ENCODE measurements around the gene HPCAL1. TPM values are rescaled to one million over a fixed set of nuclear protein-coding genes. Genes with fewer than 3 reads are reported as not detected.

Gene HPCAL1
- total RNA-seq, 1 donor = 34.4 TPM

DNA sequence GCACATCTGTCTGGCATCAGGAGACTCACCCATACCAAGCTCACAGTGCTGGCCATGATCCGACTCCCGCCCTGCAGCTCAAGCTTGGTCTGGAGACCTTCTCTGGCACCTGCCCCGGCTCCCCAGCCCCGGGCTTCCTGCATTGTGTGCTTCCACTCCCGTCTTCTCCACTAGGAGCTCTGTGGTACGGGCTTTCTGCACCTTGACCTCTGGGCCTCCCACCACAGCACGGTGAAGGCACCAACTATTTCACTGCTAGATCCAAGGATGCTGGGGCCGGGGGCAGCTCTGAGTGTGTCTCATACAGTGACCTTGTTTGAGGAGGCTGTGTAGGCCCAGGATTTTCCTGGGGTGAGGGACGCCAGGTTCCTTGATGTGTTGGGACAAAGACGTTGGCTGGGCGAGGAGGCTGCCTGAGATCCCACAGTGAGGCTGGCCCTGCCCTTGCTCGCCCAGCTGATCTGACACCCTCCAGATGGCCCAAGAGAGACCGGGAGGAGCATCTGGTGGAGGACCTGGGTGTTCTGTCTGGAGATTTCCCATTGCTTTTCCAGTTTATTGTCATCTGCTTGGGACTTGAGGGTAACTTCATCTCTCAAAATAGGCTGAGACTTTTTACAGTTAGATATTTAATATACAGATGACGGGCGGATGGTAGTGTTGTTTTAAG lies 64.0 kb downstream of the HPCAL1 start:
- H3K4me3 ChIP-seq (ENCODE audit: low read depth, low read length) = no peak overlapping the region
- no peak for DNase-seq (ENCODE audit: low read depth)
- TF ChIP-seq, protein P1, sequence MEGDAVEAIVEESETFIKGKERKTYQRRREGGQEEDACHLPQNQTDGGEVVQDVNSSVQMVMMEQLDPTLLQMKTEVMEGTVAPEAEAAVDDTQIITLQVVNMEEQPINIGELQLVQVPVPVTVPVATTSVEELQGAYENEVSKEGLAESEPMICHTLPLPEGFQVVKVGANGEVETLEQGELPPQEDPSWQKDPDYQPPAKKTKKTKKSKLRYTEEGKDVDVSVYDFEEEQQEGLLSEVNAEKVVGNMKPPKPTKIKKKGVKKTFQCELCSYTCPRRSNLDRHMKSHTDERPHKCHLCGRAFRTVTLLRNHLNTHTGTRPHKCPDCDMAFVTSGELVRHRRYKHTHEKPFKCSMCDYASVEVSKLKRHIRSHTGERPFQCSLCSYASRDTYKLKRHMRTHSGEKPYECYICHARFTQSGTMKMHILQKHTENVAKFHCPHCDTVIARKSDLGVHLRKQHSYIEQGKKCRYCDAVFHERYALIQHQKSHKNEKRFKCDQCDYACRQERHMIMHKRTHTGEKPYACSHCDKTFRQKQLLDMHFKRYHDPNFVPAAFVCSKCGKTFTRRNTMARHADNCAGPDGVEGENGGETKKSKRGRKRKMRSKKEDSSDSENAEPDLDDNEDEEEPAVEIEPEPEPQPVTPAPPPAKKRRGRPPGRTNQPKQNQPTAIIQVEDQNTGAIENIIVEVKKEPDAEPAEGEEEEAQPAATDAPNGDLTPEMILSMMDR (IDR thresholded peaks at IDR 0.05; ENCODE audit: insufficient read depth, low read length) = no peak

DNA sequence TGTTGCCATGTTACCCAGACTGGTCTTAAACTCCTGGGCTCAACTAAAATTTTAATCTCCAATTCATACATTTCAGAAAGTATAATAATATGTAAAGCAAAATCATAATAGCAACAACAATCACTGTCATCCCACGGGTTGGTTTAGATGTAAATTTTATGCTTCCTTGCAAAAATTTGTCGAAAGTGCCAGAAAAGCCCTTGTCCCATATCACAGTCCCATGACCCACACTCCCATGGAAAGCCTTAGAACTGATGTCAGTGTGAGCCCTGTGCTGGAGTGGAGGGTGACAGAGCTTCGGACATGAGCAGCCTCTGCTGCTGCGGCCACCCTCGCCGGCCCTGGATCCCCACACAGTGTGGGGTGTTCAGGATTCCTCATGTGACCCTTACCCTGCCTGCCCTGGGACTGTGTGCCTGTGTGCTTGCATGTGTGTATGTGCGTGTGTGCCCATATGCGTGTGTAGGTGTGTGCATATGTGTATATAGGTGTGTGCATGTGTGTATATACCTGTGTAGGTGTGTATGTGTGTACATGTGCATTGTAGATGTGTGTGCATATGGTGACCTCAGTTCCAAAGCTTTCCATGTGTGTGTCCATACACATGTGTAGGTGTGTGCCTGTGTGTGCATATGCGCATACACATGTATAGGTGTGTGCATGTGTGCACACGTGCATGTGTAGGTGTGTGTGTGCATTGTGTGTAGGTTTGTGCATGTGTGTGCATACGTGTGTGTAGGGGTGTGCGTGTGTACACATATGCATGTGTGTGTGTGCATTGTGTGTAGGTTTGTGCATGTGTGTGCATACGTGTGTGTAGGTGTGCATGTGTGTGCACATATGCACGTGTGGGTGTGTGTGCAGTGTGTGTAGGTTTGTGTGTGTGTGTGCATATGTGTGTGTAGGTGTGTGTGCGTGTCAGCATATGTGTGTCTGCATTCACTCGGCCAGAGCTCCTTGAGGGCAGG lies 65.1 kb downstream of the HPCAL1 start:
- H3K4me3 ChIP-seq (ENCODE audit: low read depth, low read length) = no peak overlapping the region
- DNase-seq (ENCODE audit: low read depth) = no peak
- TF ChIP-seq, protein P1 (IDR thresholded peaks at IDR 0.05; ENCODE audit: insufficient read depth, low read length) = no peak

DNA sequence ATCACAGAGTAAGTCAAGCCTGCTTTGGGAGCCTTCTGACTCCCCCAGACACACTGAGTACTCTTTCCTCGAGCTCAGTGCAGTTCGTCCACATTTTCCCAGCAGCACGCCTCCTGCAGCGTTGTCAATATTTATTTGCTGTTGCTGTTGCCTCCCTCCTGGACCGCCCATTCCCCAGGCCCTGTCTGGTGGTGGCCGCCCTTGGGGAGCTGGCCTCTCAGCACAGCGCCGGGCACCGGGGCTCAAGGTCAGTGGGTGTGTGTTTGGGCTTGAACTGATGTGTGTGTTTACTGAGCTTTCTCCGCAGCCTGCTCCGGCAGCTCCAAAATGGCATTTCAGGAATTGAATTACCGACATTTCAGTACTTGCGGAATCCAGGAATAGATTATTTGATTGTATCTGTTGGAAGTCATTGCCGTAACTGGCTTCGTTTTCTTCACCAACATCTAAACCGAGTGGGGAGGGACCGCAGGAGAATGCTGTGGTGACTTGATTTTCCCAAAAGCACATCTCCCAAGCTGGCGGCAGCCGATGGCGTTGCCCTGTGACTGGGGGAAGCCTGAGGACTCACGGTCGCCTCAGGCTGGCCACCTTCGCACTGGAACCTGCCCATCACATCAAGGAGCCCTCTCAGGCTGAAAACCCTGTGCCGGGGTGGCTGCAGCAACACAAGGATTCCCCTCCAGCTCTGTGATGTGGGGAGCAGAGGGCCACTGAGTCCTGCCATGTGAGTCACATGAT lies 66.0 kb downstream of the HPCAL1 start:
- TF ChIP-seq, protein P1 (IDR thresholded peaks at IDR 0.05; ENCODE audit: insufficient read depth, low read length) = no peak
- DNase-seq (ENCODE audit: low read depth) = no peak
- no peak overlapping the region for H3K4me3 ChIP-seq (ENCODE audit: low read depth, low read length)

DNA sequence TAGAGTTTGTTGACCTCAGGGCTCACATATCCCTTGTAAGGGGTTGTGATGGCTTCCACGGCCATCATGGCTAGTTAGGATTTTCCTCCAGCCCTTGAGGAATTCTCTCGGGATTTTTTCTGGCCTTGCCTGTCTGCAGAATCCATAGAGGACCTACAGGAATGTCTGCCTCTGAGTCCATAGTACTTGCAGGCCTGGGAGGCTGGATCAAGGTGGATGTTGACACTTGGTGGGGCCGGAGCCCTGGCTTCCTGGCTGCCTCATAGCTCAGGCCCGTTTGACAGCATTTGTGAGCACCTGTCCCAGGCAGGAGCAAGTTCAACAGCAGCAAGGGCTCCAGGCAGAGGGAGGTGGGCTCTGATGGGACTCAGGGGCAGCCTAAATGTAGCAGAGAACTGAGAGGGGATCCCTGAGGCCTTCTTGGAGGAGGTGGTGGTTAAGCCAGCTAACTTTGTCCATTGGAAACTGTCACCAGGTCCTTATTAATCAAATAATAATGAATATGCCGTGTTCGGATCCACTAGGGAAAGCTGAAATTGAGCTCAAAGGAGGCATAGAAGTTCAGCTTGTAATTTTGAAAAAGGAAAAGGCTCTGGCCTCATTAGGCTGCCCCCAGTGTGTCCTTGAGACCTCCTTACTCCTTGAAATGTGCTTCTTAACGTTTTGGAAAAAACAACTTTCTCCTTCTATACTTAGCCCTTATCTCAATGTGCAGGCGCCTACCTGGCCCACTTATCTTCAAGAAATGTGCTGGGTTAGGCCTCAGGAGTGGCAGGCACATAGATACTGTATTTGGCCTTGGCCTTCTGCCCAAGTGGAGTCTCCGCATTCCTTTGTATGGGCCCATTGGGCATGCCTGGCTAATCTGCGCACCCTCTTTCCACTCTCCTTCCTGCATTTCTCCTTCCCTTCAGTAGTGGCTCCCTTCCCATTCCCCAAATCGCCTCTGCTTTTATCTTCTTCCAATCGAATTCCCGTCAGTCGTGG lies 66.9 kb downstream of the HPCAL1 start:
- TF ChIP-seq, protein P1 (IDR thresholded peaks at IDR 0.05; ENCODE audit: insufficient read depth, low read length) = no peak
- no peak overlapping the region for H3K4me3 ChIP-seq (ENCODE audit: low read depth, low read length)
- no peak for DNase-seq (ENCODE audit: low read depth)

DNA sequence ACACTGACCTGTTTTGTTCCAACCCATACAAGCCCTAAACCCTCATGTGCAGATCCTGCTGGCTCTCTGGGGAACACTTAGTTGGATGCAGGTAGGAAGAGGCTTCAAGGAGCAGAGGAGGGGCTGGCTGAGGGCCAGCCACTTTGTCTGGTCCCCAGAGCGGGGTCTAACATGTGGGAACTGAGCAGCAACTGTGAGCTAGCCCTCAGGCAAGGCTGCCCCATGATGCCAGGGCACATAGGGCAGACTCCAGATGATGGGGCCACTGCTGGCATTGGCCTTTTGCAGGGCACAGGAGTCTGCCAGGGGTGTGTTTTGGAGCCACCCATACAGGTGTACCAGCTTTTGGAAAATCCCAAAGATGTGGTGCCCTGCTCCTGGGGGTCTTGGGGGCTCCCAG lies 67.7 kb downstream of the HPCAL1 start:
- TF ChIP-seq, protein P1 (IDR thresholded peaks at IDR 0.05; ENCODE audit: insufficient read depth, low read length) = no peak
- no peak for DNase-seq (ENCODE audit: low read depth)
- H3K4me3 ChIP-seq (ENCODE audit: low read depth, low read length) = no peak overlapping the region

Measured in fibroblast of the aortic adventitia (primary cell).